Endodermal cell (in vitro differentiated cells): ENCODE data around the gene MAP4K2. TPM values are rescaled to one million over a fixed set of nuclear protein-coding genes. Genes with fewer than 3 reads are reported as not detected.
A peak's percentile ranks its signal among the peaks of the same experiment; 100 is the strongest.
"Not testable (repeated sequence)": the region's sequence is repeated elsewhere in the genome, so short reads cannot be mapped to it uniquely, and the experiment has no call there.

ENCODE experiments used
- DNase-seq: peaks from one replicate; pipeline ENCODE4 v3.0.0-alpha.2; 2017
- H3K27ac ChIP-seq: 2 replicates; pipeline ENCODE4 v1.5.1; 2013; ENCODE audit warnings: mild to moderate bottlenecking, low read depth, low read length, moderate library complexity
- H3K27me3 ChIP-seq: 2 replicates; pipeline ENCODE4 v1.6.1; 2013; ENCODE audit warnings: mild to moderate bottlenecking, low read length, moderate library complexity; ENCODE audit not compliant: insufficient read depth, control insufficient read depth, poor library complexity, severe bottlenecking
- H3K36me3 ChIP-seq: 2 replicates; pipeline ENCODE4 v1.7.0; 2013; ENCODE audit warnings: mild to moderate bottlenecking, low read length, moderate library complexity; ENCODE audit not compliant: control insufficient read depth, insufficient read depth
- H3K4me1 ChIP-seq: one replicate; pipeline ENCODE4 v1.7.0; 2013; ENCODE audit warnings: low read length; ENCODE audit not compliant: control insufficient read depth, insufficient read depth
- H3K4me3 ChIP-seq: 2 replicates; pipeline ENCODE4 v1.5.1; 2013; ENCODE audit warnings: mild to moderate bottlenecking, low read length, moderate library complexity
- H3K9ac ChIP-seq: 2 replicates; pipeline ENCODE4 v1.6.1; 2013; ENCODE audit warnings: mild to moderate bottlenecking, low read length, moderate library complexity; ENCODE audit not compliant: poor library complexity, severe bottlenecking; ENCODE audit errors: extremely low read depth
- H3K9me3 ChIP-seq: 2 replicates; pipeline ENCODE4 v1.6.1; 2013; ENCODE audit warnings: mild to moderate bottlenecking, low read length, moderate library complexity; ENCODE audit not compliant: control insufficient read depth
- H3K27ac Mint-ChIP-seq: 2 replicates; pipeline ENCODE4 v1.8.0; 2020; ENCODE audit warnings: mixed read lengths
- H3K27me3 Mint-ChIP-seq: 2 replicates; pipeline ENCODE4 v1.8.0; 2021; ENCODE audit warnings: mild to moderate bottlenecking, mixed read lengths; ENCODE audit not compliant: insufficient read depth
- H3K36me3 Mint-ChIP-seq: 2 replicates; pipeline ENCODE4 v1.8.0; 2020; ENCODE audit warnings: low read depth, mixed read lengths
- H3K4me1 Mint-ChIP-seq: 2 replicates; pipeline ENCODE4 v1.8.0; 2020; ENCODE audit warnings: mixed read lengths
- H3K4me3 Mint-ChIP-seq: 2 replicates; pipeline ENCODE4 v1.8.0; 2020; ENCODE audit warnings: mild to moderate bottlenecking, moderate library complexity, mixed read lengths
- H3K9me3 Mint-ChIP-seq: 2 replicates; pipeline ENCODE4 v1.8.0; 2020; ENCODE audit warnings: mild to moderate bottlenecking, mixed read lengths
- WGBS, 2 experiments: methylation state at CpG; one replicate each; pipeline versions ENCODE4 v1.1.5 to v1.1.7; 2013; ENCODE audit warnings: missing lambda C conversion rate in 2 of 2, mixed read lengths in 1 of 2; ENCODE audit not compliant: insufficient coverage in 1 of 2, insufficient read length in 1 of 2; 5-methylcytosine and 5-hydroxymethylcytosine counted together
- total RNA-seq, 2 donors: library from RNA; stranded (reverse); fragmentation: NEBNext Ultra II Directional in 1 of 2; extraction: Animal tissue kit (Norgen Biotek cat#: 25700) in 1 of 2; gene quantifications; 2 replicates in 1 of 2; 3 replicates in 1 of 2; pipeline ENCODE4 v1.2.1, GENCODE V29; 2021
- TF ChIP-seq, protein P1 (sequence below): fragments of 200-600 bp; sonication (generic); conservative IDR thresholded peaks from 2 replicates; pipeline ENCODE4 v1.5.0; 2021; ENCODE audit warnings: antibody characterized with exemption, mild to moderate bottlenecking

Gene MAP4K2
- total RNA-seq, 2 donors from 2014 or later = 24.7 to 32.4 TPM

DNA sequence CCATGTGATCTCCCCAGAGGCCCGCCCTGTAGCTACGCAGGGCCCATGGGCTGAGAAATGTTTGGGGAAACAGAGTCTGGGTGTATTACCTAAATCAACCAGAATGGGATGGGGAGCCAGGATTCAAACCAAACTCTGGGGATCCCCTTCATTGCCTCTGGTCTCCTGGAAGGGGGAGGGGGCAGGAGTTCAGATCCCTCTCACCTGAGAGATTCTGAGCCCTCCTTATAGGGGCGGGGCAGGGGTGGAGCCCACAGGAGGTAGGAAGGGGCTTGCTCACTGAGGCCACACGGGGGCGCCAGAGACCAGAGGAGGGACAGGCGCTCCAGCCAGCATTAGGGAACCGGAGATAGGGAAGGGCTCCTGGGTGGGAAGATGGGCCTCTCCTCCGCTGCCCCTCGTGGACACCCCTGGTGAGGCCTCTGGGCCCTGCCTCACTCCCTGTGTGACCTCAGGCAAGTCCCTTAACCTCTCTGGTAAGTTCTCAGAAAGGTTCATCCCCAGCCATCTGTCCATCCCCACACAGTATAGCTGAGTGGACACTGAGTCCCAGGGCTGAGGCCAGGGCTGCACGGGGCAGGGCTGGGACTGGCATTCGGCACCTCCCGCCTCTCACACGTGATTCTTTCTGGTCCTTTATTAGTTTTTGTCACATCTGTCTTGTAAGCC is 44.1 kb upstream of the MAP4K2 start:
- 43 to 65% methylated on average over 4 to 13 of the region's 13 CpGs for WGBS, 2 experiments
- Mint-ChIP-seq H3K27ac (no peak overlapping the region), H3K4me1 (peaks cover 35% of the 10 kb centered on the region), H3K27me3 (no peaks in the 10 kb centered on the region), H3K36me3 (no peaks in the 10 kb centered on the region), H3K9me3 (no peaks in the 10 kb centered on the region), H3K4me3 (no peak overlapping the region)
- no peaks in the 10 kb centered on the region for H3K9me3 ChIP-seq
- peaks cover 5% of the 10 kb centered on the region for H3K4me1 ChIP-seq
- TF ChIP-seq, protein P1, sequence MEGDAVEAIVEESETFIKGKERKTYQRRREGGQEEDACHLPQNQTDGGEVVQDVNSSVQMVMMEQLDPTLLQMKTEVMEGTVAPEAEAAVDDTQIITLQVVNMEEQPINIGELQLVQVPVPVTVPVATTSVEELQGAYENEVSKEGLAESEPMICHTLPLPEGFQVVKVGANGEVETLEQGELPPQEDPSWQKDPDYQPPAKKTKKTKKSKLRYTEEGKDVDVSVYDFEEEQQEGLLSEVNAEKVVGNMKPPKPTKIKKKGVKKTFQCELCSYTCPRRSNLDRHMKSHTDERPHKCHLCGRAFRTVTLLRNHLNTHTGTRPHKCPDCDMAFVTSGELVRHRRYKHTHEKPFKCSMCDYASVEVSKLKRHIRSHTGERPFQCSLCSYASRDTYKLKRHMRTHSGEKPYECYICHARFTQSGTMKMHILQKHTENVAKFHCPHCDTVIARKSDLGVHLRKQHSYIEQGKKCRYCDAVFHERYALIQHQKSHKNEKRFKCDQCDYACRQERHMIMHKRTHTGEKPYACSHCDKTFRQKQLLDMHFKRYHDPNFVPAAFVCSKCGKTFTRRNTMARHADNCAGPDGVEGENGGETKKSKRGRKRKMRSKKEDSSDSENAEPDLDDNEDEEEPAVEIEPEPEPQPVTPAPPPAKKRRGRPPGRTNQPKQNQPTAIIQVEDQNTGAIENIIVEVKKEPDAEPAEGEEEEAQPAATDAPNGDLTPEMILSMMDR = peak; percentile 99
- no peaks in the 10 kb centered on the region for H3K27me3 ChIP-seq
- no peak overlapping the region for H3K4me3 ChIP-seq
- H3K9ac ChIP-seq = no peak overlapping the region
- peak; percentile 99 for DNase-seq
- no peak overlapping the region for H3K27ac ChIP-seq
- no peaks in the 10 kb centered on the region for H3K36me3 ChIP-seq

DNA sequence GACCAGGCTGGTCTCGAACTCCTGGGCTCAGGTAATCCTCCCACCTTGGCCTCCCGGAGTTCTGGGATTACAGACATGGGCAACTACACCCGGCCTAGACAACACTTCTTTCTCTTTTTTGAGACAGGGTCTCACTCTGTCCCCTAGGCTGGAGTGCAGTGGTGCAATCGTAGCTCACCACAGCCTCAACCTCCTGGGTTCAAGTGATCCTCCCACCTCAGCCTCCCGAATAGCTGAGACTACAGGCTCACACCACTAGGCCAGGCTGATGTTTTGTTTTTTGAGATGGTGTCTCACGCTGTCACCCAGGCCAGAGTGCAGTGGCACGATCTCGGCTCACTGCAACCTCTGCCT is 42.7 kb upstream of the MAP4K2 start:
- DNase-seq, H3K36me3 ChIP-seq, H3K9me3 Mint-ChIP-seq, H3K9ac ChIP-seq, H3K27me3 ChIP-seq, H3K27me3 Mint-ChIP-seq, H3K9me3 ChIP-seq, H3K4me3 ChIP-seq, H3K27ac ChIP-seq, H3K36me3 Mint-ChIP-seq, H3K4me1 ChIP-seq, H3K27ac Mint-ChIP-seq: not testable (repeated sequence)
- 87 to 89% methylated on average over 7 to 8 of the region's 8 CpGs for WGBS, 2 experiments
- peaks cover 25% of the 10 kb centered on the region for H3K4me1 Mint-ChIP-seq
- peak overlapping the region; percentile 74 for H3K4me3 Mint-ChIP-seq

DNA sequence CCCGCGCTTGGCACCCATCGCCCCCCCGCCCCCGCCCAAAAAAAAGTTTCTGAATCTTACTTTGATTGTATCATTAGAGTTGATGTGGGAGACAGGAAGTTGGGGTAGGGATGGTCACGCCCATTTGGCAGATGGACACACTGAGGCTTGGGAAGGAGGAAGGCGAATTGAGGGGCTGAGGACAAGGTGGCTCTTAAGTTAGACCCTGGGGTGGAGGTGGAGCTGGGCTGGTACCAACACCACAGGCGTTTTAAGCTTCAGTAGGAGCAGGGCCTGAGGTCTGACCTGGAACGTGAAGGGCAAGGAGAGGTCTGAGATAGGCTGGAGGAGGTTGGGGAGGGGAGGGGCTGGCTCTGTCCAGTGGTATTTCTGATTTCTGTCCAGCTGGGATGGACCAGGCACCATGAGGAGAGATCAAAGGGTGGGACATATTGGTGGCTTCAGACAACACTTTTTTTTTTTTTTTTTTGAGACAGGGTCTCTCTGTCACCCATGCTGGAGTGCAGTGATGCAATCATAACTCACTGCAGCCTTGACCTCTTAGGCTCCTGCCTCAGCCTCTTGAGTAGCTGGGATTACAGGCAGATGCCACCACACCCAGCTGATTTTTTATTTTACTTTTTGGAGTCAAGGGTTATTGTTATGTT is 42.2 kb upstream of the MAP4K2 start:
- H3K36me3 Mint-ChIP-seq = no peaks in the 10 kb centered on the region
- WGBS, 2 experiments = 30 to 85% methylated on average over 2 to 9 of the region's 9 CpGs
- H3K27ac ChIP-seq = no peak overlapping the region

More for the DNA sequence above, 42.2 kb upstream of the MAP4K2 start:
- peak overlapping the region; percentile 74 for H3K27ac Mint-ChIP-seq
- H3K9me3 Mint-ChIP-seq = no peaks in the 10 kb centered on the region
- TF ChIP-seq, protein P1 = no peak
- H3K4me1 Mint-ChIP-seq = peaks cover 25% of the 10 kb centered on the region
- no peaks in the 10 kb centered on the region for H3K27me3 Mint-ChIP-seq
- H3K4me1 ChIP-seq = peaks cover 5% of the 10 kb centered on the region
- H3K27me3 ChIP-seq = no peaks in the 10 kb centered on the region
- no peak for DNase-seq
- H3K9ac ChIP-seq = no peak overlapping the region
- H3K9me3 ChIP-seq = no peaks in the 10 kb centered on the region
- H3K36me3 ChIP-seq = no peaks in the 10 kb centered on the region
- H3K4me3 Mint-ChIP-seq = peak overlapping the region; percentile 74
- H3K4me3 ChIP-seq = peak overlapping the region; percentile 82
